NCI-H2029 treated with DMSO at 0.1 percent for 48 hours (cell line): ENCODE data around the gene TMEM63A.
"Not testable (repeated sequence)": the region's sequence is repeated elsewhere in the genome, so short reads cannot be mapped to it uniquely, and the experiment has no call there.

Source experiments
- DNase-seq: peaks from one replicate; lab custom pipeline; 2025; lab: John Stamatoyannopoulos, UW

TMEM63A gene

DNA sequence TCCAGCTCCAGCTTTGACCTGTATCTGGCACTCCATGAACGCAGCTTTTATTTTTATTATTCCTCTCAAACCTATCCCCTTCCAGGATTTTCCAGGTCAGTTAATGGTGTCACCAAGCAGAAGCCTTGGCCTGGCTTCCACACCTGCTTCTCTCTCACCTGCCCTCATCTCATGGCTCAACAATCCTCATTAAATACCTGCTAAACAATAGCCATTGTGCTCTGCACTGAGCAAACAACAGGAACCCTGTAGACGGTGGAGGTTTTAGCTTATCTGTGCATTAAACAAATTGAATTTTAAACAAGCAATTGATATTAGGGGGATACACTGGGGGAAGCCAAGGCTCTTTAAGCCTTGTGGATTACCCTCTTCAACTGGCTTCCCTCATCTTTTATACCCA lies 26.6 kb upstream of the TMEM63A start:
- DNase-seq: peak; percentile 81

DNA sequence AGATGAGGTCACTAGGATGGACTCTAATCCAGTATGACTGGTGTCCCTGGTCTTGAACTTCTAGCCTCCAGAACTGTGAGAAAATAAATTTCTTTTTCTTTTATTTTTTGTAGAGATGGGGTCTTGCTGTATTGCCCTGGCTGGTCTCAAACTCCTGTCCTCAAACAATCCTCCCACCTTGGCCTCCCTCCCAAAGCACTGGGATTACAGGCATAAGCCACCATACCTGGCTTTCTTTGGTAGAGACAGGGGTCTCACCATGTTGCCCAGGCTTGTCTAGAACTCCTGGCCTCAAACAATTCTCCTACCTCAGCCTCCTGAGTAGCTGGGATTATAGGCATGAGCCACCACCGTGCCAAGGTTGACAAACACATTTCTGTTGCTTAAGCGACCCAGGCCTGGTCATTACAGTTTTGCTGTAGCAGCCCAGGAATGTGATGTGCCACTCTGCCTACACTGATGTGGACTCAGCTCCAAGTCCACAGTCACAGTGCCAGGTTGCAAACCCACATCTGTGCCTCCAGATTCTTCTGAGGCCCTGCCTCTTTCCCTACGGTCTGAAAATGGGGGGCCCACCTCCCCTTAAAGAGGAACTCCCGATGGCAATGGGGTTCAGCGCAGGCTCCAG lies 25.9 kb upstream of the TMEM63A start:
- no peak for DNase-seq

DNA sequence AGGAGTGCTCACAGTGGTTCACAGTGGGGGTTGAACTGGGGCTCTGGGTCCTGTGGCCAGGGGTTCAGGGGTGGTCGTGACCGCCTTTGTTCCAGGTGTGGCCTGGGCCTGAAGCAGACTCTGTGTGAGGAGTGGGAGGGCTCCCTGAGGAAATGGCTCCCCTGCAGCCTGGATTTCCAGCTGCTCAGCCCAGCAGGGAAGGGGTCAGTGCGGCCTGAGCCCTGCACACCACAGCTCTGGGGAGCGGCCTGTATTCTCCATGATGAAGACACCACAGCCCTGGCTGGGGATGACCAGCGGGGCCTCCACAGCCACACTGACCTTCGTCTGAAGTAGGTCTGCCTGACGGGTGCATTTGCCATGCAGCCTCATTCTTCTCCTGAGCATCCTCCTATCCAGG lies 25.2 kb upstream of the TMEM63A start:
- no peak for DNase-seq

DNA sequence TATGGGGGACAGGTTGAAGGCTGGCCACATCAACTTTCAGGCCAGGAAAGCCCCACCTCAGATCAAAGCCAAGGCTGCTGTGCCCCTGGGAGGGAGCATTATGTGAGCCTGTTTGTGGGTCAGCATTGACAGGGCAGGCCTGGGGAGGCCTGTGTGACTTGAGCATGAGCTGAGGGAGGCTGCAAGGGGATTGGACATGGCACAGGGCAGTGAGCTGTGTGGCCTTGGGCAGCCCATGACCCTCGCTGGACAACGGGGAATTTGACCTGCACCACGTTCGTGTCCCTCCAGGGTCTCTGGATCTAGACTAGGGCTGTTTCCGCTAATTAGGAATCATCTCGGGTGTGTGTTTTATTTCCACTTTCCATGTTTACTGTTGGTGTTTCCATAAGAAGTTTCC lies 24.3 kb upstream of the TMEM63A start:
- no peak for DNase-seq

DNA sequence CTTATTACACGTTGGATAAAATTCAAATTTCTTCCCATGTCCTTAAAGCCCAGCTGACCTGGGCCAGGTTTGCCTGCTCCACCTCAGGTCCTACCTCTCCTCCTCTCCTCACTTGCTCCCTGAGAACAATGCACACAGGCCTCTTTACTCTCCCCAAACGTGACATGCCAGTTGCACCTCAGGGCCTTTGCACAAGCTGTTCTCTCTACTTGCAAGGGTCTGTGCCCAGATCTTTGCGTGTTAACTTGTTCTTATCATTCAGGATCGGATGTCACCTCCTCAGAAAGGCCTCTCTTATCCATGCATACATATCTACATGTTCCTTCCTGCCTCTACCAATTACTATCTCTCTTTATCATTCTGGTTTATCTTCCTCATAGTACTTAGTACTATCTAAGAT lies 21.4 kb upstream of the TMEM63A start:
- DNase-seq: no peak

DNA sequence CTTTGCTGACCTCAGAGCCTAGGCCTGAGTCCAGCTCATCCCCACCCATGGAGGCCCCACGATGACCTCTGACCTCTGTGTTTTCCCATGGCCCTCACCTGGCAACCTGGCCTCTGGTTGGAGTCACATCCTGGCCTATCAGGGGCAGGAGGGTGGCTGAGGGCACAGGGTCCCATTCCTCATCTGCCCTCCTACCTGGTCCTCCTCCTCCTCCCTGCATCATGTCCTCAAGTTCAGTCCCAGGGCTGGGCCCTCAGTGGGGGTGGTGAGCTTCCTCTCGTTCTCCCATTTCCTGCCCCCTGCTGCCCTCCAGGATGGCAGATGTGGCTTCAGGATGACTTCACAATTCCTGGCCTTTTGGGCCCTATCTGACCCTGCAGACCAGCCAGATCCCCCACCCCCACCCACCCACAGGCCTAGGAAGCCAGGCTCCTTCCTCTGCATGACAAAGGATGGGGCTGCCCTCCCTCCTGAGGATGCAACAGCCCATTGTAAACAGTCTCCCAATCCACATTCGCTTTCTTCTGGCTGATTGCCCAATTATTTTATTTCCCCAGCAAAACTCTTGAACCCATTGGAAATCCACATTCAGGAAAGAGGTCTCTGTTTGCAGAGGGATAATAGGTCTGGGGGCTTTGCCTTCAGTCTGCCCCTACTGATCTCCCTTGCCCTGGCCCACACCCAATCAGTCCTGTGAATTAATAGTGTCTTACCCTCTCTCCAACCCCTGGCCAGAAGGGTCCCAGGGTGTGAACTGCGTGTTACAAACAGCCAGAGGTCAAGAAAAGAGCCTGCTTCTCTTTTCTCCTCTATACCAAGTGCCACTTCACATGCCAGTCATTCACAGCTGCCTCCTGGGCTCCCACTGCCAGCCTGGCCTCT lies 17.1 kb upstream of the TMEM63A start:
- peak; percentile 75 for DNase-seq

DNA sequence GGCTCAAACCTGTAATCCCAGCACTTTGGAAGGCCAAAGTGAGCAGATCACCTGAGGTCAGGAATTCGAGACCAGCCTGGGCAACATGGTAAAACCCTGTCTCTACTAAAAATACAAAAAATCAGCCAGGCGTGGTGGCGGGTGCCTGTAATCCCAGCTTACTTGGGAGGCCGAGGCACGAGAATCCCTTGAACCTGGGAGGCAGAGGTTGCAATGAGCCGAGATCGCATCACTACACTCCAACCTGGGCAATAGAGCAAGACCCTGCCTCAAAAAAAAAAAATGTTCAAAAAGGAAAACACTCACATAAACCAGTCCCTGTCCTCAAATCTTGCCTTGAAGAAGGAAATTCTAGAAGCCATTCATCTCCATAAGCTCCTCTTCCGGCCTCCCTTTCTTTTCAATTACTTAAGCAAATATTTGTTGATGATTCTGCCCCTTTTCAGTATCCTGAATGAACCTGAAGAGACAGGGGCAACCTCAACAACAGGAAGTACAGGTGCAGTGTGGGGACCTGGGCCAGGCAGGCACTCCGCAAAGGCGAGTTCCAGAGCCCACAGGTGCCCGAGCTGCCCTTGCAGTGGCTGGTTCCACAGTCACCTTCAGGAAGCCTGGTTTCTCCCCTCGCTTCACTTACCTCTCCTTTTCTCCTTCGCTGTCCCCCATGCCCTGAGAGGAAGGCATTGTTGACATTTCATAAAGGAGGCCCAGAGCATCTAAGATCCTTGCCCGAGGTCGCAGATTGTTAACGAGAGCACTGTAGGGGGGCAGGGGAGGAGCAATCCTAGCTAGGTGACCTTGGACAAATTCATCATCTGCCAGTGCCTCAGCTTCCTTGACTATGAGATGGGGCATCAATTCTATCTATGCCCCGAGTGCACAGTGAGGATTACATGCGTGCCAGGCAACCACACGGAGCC lies 15.7 kb upstream of the TMEM63A start:
- peak; percentile 88 for DNase-seq

DNA sequence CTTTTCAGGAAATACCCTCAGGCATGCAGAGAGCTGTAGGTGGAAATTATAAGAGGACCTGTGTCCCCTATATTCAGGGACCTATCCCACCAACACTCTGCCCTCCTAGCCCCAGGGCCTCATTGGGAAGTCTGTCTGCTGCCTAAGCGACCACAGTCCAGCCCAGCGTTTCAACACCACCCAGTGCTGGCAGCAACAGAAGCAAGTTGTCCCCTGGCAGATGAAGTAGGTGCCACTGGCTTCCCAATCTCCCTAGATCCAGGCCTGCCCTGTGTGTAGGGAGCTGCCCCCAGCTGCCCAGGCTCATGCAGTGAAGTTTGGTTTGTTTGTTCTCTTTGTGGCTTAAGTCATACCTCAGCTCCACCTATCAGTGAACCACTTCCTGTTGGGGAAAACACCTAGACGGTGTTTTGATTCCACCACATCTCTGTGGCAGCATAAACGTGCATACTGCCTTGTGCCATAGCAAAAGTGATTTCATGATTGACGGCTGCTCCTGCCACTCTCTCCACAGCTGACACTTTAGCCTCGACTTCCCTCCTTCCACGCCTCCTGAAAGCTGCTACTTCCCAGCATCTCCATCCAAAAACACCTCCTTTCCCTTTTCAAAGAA lies 14.9 kb upstream of the TMEM63A start:
- peak; percentile 73 for DNase-seq

DNA sequence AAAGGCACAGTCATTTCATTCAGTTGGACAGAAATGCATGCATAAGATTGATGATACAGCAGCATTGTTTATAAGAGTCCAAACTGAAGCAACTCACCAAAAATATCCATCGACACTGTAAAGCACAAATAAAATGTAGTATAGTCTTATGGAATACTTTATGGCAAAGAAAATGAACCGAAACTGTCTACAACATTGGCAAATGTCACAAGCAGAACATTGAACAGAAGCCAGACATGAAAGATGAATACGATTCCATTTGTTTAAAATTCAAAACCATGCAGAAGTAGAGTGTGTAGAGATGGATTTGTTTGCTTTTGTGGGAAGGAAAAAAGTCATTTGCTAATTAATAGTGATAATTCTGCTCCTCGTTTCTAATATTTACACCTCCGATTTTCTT lies 14.3 kb upstream of the TMEM63A start:
- DNase-seq: no peak

DNA sequence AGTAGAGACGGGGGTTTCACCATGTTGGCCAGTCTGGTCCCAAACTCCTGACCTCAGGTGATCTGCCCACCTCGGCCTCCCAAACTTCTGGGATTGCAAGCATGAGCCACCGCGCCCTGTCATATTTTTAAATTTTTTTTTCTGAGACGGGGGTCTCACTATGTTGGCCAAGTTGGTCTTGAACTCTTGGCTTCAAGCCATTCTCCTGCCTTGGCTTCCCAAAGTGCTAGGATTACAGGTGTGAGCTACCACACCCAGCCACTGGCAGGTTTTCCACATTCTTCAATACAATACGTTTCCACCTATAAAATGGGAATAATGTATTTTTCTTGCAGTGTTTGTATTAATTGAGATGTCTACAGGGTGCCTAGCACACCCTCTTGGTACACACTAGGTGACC lies 10.1 kb upstream of the TMEM63A start:
- DNase-seq: no peak

DNA sequence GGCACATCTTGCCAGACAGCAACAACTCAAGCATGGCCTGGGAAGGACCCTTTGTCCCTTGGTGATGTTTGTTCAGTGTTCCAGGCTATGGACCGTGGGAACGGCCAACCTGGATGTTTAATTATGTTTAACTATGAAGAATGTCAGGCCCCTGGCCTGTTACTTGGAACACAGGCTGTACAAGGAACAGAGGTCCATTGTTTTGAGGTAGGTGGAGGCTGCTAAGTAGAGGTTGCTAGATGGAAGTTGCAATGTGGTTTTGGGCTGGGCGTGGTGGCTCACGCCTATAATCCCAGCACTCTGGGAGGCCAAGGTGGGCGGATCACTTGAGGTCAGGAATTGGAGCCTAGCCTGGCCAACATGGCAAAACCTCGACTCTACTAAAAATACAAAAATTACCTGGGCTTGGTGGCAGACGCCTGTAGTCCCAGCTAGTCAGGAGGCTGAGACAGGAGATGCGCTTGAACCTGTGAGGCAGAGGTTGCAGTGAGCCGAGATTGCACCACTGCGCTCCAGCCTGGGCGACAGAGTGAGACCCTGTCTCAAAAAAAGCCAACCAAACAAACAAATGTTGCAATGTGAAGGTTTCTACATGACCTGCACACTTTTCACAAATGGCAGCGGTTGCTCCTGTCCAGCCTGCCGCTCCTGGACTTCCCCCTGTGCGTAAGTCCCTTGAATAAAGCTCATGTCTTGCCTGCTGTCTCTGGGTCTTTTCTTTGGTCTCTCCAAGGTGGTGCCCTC lies 9.2 kb upstream of the TMEM63A start:
- no peak for DNase-seq

DNA sequence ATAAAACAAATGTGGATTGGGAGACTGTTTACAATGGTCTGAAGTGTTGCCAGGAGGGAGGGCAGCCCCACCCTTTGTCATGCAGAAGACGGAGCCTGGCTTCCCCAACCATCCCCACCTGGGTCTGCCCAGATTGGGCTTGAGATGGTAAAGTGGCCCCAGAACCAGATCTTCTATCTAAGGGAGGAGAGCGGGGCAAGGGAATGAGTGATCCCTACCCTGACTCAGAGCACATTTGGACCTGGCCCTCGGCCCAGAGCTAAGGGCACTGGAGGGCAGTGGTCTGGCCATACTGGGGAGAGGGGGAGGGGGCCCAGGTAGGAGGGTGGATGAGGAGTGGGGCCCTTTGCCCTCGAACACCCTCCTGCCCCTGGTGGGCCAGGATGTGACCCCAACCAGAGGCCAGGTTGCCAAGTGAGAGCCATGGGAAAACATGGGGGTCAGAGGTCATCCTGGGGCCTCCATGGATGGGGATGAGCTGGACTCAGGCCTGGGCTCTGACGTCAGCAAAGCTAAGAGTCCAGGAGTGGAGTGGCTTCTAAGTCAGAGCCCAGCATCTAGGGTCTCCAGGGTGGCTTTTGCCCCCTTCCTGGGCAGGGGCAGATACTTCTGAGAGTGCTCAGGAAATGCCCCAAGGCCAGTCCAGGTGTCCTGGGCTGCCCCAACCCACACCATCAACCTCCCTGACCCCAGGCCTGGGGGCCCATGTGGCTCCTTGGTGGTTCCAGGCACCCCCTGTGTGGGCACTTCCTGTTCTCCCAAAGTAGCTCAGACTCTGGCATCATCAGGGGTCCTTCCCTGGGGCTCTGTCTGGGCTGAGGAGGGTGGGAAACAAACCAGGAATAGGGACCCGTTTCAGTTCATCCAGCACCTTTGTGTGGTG lies 8.4 kb upstream of the TMEM63A start:
- DNase-seq: no peak

DNA sequence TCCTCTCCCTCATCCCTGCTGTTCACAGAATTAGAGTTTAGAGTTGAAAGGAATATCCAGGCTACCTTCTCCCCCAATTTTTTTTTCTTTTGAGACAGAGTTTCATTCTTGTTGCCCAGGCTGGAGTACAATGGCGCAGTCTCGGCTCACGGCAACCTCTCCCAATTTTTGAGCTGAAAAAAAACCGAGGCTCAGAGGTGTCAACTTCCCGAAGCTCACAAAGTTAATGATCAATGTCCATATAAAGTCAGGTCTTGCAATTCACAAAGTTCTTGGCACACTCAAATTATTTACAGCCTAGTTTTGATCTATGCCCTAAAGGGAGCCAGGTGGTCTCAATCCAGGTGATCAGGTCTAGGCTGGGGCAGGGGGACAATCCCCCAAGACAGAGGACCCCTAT lies 7.6 kb upstream of the TMEM63A start:
- DNase-seq: no peak

DNA sequence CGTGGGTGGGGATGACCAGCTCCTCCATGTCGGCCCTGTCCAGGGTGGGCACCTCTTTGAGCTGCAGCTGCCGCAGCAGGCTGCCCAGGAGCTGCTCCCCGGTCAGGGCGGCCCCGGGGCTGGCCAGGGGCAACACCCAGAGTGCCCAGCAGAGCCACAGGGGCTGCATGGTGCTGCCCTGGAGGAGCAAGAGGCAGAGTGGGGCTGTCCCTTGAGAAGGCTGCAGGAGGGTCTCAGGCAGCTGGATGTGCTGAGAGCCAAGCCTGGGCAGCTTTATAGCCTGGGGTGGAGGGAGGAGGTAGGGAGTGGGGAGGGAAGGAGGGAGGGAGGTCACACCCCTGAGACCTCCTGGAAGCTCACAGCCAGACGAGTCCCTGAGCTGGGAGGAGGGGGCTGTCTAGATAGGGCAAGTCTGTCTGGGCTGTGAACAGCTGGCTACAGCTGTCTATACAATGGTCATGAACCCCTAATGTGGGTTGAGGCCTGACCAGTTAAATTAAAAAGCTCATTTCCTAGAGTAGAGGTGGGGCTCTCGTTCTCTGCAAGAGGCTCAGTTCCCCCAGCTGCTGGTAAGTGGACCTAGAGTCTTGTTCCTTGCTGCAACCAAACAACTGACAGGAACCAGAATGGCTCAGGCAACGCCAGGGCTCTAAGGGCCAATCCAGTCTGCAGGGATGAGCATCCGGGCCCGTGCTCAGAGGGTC lies 6.9 kb upstream of the TMEM63A start, which contains the start of gene LEFTY1:
LEFTY1 (minus strand) TSS at position 249 of the 704 bp plus-strand sequence; CDS start at position 169, 80 bp downstream.
- no peak for DNase-seq

DNA sequence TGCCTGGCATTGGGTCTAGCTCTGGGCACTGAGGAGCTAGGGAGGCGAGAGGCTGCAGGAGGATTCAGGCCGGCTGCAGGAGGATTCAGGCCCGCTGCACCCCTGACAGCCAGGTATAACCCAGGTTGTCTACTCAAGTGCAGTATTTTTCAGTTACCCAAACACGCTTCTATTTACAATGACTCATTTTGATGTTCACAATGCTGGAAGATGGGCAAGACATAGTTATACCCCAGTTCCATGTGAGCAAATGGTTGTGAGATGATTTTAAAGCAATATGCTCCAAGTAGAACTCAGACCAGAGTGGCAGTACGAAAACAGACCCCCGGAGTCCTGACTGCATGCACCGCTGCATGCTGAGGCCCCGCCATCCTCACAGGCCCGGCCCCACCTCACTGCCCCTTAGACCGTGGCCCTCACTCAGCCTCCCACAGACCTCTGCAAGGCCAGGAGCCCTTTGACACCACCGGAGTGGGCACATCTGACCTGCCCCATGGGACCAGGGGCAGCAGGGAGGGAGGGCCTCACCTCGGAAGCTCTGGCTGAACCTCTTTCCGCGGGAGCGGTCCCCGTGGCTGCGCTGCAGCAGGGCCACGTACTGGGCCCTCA lies 6.2 kb upstream of the TMEM63A start:
- no peak for DNase-seq

DNA sequence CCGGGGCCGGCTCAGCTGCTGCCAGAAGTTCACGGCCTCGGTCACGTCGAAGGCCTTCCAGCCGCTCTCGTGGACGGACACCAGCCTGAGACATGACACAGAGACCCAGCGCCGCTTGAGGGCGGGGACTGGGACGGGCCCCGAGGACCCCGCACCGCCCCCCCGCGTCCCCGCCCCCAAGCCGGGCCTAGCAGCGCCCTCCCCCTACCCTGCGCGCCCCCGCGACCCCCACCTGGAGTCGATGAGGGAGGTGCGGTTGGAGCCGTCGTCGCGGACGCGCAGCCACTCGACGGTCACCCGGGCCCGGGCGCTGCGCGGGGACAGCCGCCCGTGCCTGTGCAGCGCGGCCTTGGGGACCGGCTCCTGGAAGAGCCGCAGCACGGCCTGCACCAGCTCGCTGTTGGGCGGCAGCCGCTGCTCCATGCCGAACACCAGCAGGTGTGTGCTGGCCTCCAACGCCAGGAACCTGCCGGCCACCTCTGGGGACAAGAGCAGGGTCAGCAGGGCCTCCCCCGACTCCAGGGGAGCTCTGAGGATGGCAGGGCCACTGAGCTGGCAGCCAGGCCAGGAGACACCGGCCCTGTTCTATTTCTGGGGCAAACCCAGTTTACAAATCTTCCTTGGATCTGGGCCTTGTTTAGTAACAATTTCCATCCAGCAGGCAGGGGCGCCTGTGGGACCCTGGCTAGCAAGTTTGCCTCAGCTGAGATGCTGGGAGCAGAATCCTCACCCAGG lies 5.5 kb upstream of the TMEM63A start:
- not testable (repeated sequence) for DNase-seq

DNA sequence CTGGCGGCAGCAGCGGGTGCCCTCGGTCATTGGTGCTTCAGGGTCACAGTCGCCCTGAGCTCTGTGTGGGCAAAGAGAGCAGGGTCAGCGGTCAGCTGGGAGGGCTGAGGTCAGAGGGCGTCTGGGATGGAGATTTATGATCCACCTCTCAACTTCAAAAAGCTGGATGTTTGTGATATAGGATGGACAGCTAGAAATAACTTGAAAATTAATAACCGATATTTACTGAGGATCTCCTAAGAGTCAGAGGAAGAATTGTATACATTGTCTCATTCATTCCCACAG lies 4.8 kb upstream of the TMEM63A start:
- DNase-seq: no peak

DNA sequence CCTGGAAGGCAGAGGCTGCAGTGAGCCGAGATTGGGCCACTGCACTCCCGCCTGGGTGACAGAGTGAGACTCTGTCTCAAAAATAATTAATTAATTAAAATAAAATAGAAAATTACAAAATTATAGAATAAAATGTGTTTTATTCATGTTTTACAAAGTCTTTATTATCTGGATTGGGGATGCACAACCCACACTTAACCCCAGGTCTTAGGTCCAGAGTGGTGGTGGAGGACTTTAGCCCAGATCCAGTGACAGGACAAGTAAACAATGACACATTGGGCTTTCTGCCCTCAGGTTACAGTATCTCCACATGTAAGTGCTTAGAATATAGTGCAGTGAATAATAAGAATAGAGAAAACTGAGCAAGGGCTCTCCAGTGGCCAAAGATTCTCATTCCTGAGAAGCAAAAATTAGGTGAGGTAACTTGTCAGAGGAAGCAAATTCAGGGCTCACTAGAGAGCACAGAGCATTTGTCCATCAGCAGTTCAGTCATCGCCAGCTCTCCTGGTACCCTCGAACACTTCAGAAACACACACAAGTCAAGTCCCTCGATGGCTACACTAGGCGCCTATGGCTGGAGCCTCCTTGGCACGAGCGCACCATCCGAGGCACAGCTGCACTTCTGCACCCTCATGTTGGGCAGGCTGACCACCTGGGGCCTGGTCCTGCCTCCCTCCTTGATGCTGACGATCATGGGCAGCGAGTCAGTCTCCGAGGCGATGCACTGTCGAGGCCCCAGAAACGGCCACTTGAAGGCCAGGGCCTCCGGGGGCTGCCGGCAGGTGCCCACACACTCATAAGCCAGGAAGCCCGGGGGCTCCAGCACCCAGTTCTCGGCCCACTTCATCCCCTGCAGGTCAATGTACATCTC lies 4.2 kb upstream of the TMEM63A start:
- no peak for DNase-seq
